HEK293 (cell line): ENCODE data around the gene CACNA1B.

ENCODE experiments used
- CTCF ChIA-PET: fragments of 350-600 bp; formaldehyde crosslinking; extraction: SDS; loops from one replicate; lab custom pipeline; 2021; ENCODE audit warnings: antibody characterized with exemption; lab: Yijun Ruan, JAX
- POLR2A ChIA-PET: fragments of 300-600 bp; formaldehyde crosslinking; extraction: SDS; loops from one replicate; lab custom pipeline; 2020; ENCODE audit warnings: antibody characterized with exemption, inconsistent platforms; lab: Yijun Ruan, JAX
- H3K27ac ChIP-seq: fragments of 200-500 bp; sonication (Bioruptor generic); 2 replicates; pipeline ENCODE4 v1.5.1; 2014; ENCODE audit warnings: low read depth, low read length, control low read depth, inconsistent platforms; ENCODE audit errors: extremely low read depth
- H3K36me3 ChIP-seq, 2 experiments: fragments of 200-500 bp in 1 of 2; sonication (Bioruptor generic) in 1 of 2; 1 replicate in 1 of 2; 2 replicates in 1 of 2; pipeline ENCODE4 v1.5.1; 2014 to 2017; ENCODE audit warnings: inconsistent platforms in 2 of 2, low read length in 2 of 2; ENCODE audit not compliant: control insufficient read depth in 2 of 2, insufficient read depth in 1 of 2
- H3K4me1 ChIP-seq: fragments of 200-500 bp; sonication (Bioruptor generic); 2 replicates; pipeline ENCODE4 v1.5.1; 2014; ENCODE audit warnings: mild to moderate bottlenecking, low read length, inconsistent platforms; ENCODE audit not compliant: control insufficient read depth, insufficient read depth
- H3K4me3 ChIP-seq: 2 replicates; pipeline ENCODE4 v1.5.1; 2011; ENCODE audit warnings: low read depth, mild to moderate bottlenecking, control low read depth, low read length, moderate library complexity
- H3K9me3 ChIP-seq: fragments of 200-500 bp; sonication (Bioruptor generic); 2 replicates; pipeline ENCODE4 v1.5.1; 2014; ENCODE audit warnings: low read depth, low read length, inconsistent platforms; ENCODE audit not compliant: control insufficient read depth, insufficient read depth
- INSM2 ChIP-seq: fragments of 450-650 bp; formaldehyde crosslinking; IDR thresholded peaks from 2 replicates; pipeline ENCODE4 v1.5.1; 2016; ENCODE audit warnings: missing biosample characterization, missing genetic modification characterization
- MYNN ChIP-seq: fragments of 450-650 bp; formaldehyde crosslinking; IDR thresholded peaks from 2 replicates; pipeline ENCODE4 v1.5.1; 2016; ENCODE audit warnings: missing biosample characterization, missing genetic modification characterization, borderline replicate concordance
- OSR2 ChIP-seq: fragments of 450-650 bp; formaldehyde crosslinking; IDR thresholded peaks from 2 replicates; pipeline ENCODE4 v1.5.1; 2016; ENCODE audit warnings: missing biosample characterization, missing genetic modification characterization
- ZBTB26 ChIP-seq: fragments of 450-650 bp; formaldehyde crosslinking; optimal IDR thresholded peaks from 2 replicates; pipeline ENCODE3; 2016; ENCODE audit warnings: missing biosample characterization, mild to moderate bottlenecking, missing genetic modification characterization
- ZBTB48 ChIP-seq: fragments of 450-650 bp; formaldehyde crosslinking; IDR thresholded peaks from 2 replicates; pipeline ENCODE4 v1.5.1; 2016; ENCODE audit warnings: missing biosample characterization, missing genetic modification characterization
- ZBTB7A ChIP-seq: fragments of 450-650 bp; formaldehyde crosslinking; IDR thresholded peaks from 2 replicates; pipeline ENCODE4 v1.5.1; 2016; ENCODE audit warnings: low read depth, missing biosample characterization, missing genetic modification characterization
- ZBTB8A ChIP-seq: fragments of 450-650 bp; formaldehyde crosslinking; IDR thresholded peaks from 2 replicates; pipeline ENCODE4 v1.5.1; 2016; ENCODE audit warnings: missing biosample characterization, missing genetic modification characterization
- ZFP3 ChIP-seq: fragments of 450-650 bp; formaldehyde crosslinking; IDR thresholded peaks from 2 replicates; pipeline ENCODE4 v1.5.1; 2016; ENCODE audit warnings: low read depth, missing biosample characterization, missing genetic modification characterization
- ZNF175 ChIP-seq: fragments of 450-650 bp; formaldehyde crosslinking; IDR thresholded peaks from 2 replicates; pipeline ENCODE4 v1.5.1; 2016; ENCODE audit warnings: missing biosample characterization, missing genetic modification characterization
- ZNF221 ChIP-seq: fragments of 450-650 bp; formaldehyde crosslinking; IDR thresholded peaks from 2 replicates; pipeline ENCODE4 v1.5.1; 2017; ENCODE audit warnings: missing biosample characterization, missing genetic modification characterization, borderline replicate concordance
- ZNF335 ChIP-seq: fragments of 450-650 bp; formaldehyde crosslinking; conservative IDR thresholded peaks from 2 replicates; pipeline ENCODE4 v1.5.1; 2016; ENCODE audit warnings: missing biosample characterization, missing genetic modification characterization
- ZNF362 ChIP-seq: fragments of 450-650 bp; formaldehyde crosslinking; IDR thresholded peaks from 2 replicates; pipeline ENCODE4 v1.5.1; 2016; ENCODE audit warnings: missing biosample characterization, missing genetic modification characterization
- ZNF391 ChIP-seq: fragments of 450-650 bp; formaldehyde crosslinking; IDR thresholded peaks from 2 replicates; pipeline ENCODE4 v1.5.1; 2016; ENCODE audit warnings: low read depth, missing biosample characterization, missing genetic modification characterization, borderline replicate concordance
- ZNF501 ChIP-seq: fragments of 450-650 bp; formaldehyde crosslinking; IDR thresholded peaks from 2 replicates; pipeline ENCODE4 v1.5.1; 2016; ENCODE audit warnings: missing biosample characterization, missing genetic modification characterization
- ZNF513 ChIP-seq: fragments of 450-650 bp; IDR thresholded peaks from 2 replicates; pipeline ENCODE4 v1.5.1; 2018; ENCODE audit warnings: missing biosample characterization, missing genetic modification characterization
- ZNF530 ChIP-seq: fragments of 450-650 bp; formaldehyde crosslinking; IDR thresholded peaks from 2 replicates; pipeline ENCODE4 v1.5.1; 2016; ENCODE audit warnings: low read depth, missing biosample characterization, missing genetic modification characterization
- ZNF670 ChIP-seq: fragments of 450-650 bp; formaldehyde crosslinking; IDR thresholded peaks from 2 replicates; pipeline ENCODE4 v1.5.1; 2016; ENCODE audit warnings: missing biosample characterization, missing genetic modification characterization, low read depth
- ZSCAN18 ChIP-seq: fragments of 450-650 bp; formaldehyde crosslinking; IDR thresholded peaks from 2 replicates; pipeline ENCODE4 v1.5.1; 2016; ENCODE audit warnings: missing biosample characterization, missing genetic modification characterization
- ZXDB ChIP-seq: fragments of 450-650 bp; formaldehyde crosslinking; IDR thresholded peaks from 2 replicates; pipeline ENCODE4 v1.5.1; 2016; ENCODE audit warnings: missing biosample characterization, missing genetic modification characterization

Gene CACNA1B

GRCh38 chr9:138024131-138024530, 146.5 kb downstream of the CACNA1B start (continued):
- TF ChIP-seq ZBTB26 (no peak), INSM2 (tag by site-specific recombination) (no peak), ZNF221 (tag by site-specific recombination) (no peak), ZXDB (no peak), ZNF530 (tag by site-specific recombination) (no peak)

- ChIA-PET CTCF (no interaction called here), POLR2A (no interaction called here)
- no peak for TF ChIP-seq ZNF335 (tag by site-specific recombination)
- no peak for TF ChIP-seq ZNF391 (tag by site-specific recombination)
- no peak for TF ChIP-seq ZSCAN18 (tag by site-specific recombination)
- TF ChIP-seq ZBTB8A (tag by site-specific recombination), result no peak
- TF ChIP-seq ZBTB7A, result no peak
- TF ChIP-seq OSR2, result no peak
- TF ChIP-seq ZNF501 (tag by site-specific recombination), result no peak
- TF ChIP-seq ZFP3 (tag by site-specific recombination), result no peak
- no peak for TF ChIP-seq ZNF175 (tag by site-specific recombination)
- TF ChIP-seq ZNF513, result no peak
- TF ChIP-seq ZNF362 (tag by site-specific recombination), result no peak
- TF ChIP-seq ZNF670, result no peak
- TF ChIP-seq ZBTB26, result no peak
- TF ChIP-seq ZBTB48 (tag by site-specific recombination), result no peak
- no peak for TF ChIP-seq MYNN (tag by site-specific recombination)
- H3K4me1 ChIP-seq, result no peaks in the 10 kb centered on the region
- H3K4me3 ChIP-seq, result no peak overlapping the region
- no peaks in the 10 kb centered on the region for H3K9me3 ChIP-seq
- H3K36me3 ChIP-seq, result no peaks in the 10 kb centered on the region
- no peak overlapping the region for H3K27ac ChIP-seq
Measured at GRCh38 chr9:138024831-138025291, 147.3 kb downstream of the CACNA1B start.
